Measurements from ENCODE around the gene WNT8B.
A peak's percentile ranks its signal among the peaks of the same experiment; 100 is the strongest.

- TF ChIP-seq CTCF (IDR thresholded peaks at IDR 0.05 in 2 of 3, conservative IDR thresholded peaks at IDR 0.05 in 1 of 3; ENCODE audit: control insufficient read depth in 2 of 3, extremely low read depth in 1 of 3, insufficient read depth in 1 of 3, low read depth in 3 of 3, low read length in 3 of 3) (peak; percentile 5 to 11 (median 7); a peak in 1 of 6 replicates), RAD21 (IDR thresholded peaks at IDR 0.05; ENCODE audit: insufficient read depth, low read depth, low read length) (no peak), REST (IDR thresholded peaks at IDR 0.05; ENCODE audit: low read depth, low read length) (no peak), ZBTB11 (CRISPR knock-in tag; IDR thresholded peaks at IDR 0.05) (no peak), CREB1 (IDR thresholded peaks at IDR 0.05; ENCODE audit: low read depth) (no peak), CEBPB (IDR thresholded peaks at IDR 0.05; ENCODE audit: borderline replicate concordance in 1 of 2, low read depth in 2 of 2, low read length in 2 of 2) (no peak), FOXK2 (IDR thresholded peaks at IDR 0.05) (no peak)
These were observed 54.0 kb downstream of the WNT8B start for GRCh38 chr10:100516847-100517246.

All from GM12878 (cell line).